Measurements from ENCODE around the gene PBXIP1.

DNA sequence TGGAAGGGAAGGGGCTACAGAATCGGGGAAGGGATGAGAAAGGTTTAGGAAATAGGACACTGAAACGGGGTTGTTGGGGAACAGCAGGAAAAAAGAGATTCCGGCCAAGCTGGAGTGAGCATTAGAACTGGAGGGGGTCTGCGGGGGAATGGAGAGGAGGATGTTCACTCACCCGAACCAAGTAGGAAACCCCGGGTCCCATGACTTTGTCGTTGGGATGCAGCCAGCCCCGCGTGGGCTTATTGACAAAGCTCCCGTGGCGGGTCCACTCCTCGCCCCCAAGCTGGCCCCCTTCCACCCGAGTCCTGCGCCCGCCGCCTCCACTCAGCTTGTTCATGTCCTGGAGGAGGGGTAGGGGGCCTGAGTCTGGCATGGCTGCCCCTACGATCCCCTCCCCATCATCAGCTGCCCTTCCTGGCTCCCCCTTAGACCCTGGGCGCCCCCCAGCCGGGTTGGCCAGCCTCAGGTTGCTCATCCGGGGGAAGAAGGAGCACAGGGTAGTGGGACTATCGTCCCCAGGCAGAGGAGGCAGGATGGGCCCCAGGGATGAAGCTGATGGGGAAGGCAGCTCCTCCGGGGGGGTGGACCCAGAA is 14.1 kb upstream of the PBXIP1 start:
- TF ChIP-seq, protein P1, sequence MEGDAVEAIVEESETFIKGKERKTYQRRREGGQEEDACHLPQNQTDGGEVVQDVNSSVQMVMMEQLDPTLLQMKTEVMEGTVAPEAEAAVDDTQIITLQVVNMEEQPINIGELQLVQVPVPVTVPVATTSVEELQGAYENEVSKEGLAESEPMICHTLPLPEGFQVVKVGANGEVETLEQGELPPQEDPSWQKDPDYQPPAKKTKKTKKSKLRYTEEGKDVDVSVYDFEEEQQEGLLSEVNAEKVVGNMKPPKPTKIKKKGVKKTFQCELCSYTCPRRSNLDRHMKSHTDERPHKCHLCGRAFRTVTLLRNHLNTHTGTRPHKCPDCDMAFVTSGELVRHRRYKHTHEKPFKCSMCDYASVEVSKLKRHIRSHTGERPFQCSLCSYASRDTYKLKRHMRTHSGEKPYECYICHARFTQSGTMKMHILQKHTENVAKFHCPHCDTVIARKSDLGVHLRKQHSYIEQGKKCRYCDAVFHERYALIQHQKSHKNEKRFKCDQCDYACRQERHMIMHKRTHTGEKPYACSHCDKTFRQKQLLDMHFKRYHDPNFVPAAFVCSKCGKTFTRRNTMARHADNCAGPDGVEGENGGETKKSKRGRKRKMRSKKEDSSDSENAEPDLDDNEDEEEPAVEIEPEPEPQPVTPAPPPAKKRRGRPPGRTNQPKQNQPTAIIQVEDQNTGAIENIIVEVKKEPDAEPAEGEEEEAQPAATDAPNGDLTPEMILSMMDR (IDR thresholded peaks at IDR 0.05) = no peak
- TF ChIP-seq ZFX (IDR thresholded peaks at IDR 0.05; ENCODE audit: borderline replicate concordance) = no peak

Data from 22Rv1 (cell line).